ENCODE results near the gene HES4.

HES4 gene

GRCh38 chr1:952201-952600, 47.7 kb downstream of the HES4 start:
- no peaks in the 10 kb centered on the region for H3K9me3 ChIP-seq (ENCODE audit: control insufficient read depth in 2 of 2, low read length in 2 of 2)
- no peak overlapping the region for H3K9ac ChIP-seq (ENCODE audit: low read length in 2 of 2)
- no peak overlapping the region for H3K4me3 ChIP-seq (ENCODE audit: low read length in 2 of 2)
- peaks cover 8% of the 10 kb centered on the region for H3K4me1 ChIP-seq (ENCODE audit: control insufficient read depth, insufficient read depth, low read length)
- peaks cover 58 to 72% of the 10 kb centered on the region in 2 donors for H3K36me3 ChIP-seq (ENCODE audit: control insufficient read depth in 2 of 2, insufficient read depth in 2 of 2, low read length in 2 of 2)
- no peaks in the 10 kb centered on the region for H3K27me3 ChIP-seq (ENCODE audit: control insufficient read depth in 1 of 2, insufficient read depth in 2 of 2, low read length in 2 of 2)
- no peak overlapping the region for H3K27ac ChIP-seq (ENCODE audit: low read length)

GRCh38 chr1:951364-951763, 48.5 kb downstream of the HES4 start:
- Histone ChIP-seq H3K9ac (ENCODE audit: low read length in 2 of 2) (no peak overlapping the region), H3K4me3 (ENCODE audit: low read length in 2 of 2) (no peak overlapping the region), H3K36me3 (ENCODE audit: control insufficient read depth in 2 of 2, insufficient read depth in 2 of 2, low read length in 2 of 2) (peaks cover 60 to 70% of the 10 kb centered on the region in 2 donors), H3K9me3 (ENCODE audit: control insufficient read depth in 2 of 2, low read length in 2 of 2) (no peaks in the 10 kb centered on the region), H3K27ac (ENCODE audit: low read length) (no peak overlapping the region), H3K27me3 (ENCODE audit: control insufficient read depth in 1 of 2, insufficient read depth in 2 of 2, low read length in 2 of 2) (no peaks in the 10 kb centered on the region), H3K4me1 (ENCODE audit: control insufficient read depth, insufficient read depth, low read length) (peaks cover 4% of the 10 kb centered on the region)

GRCh38 chr1:950881-951280, 49.0 kb downstream of the HES4 start:
- Histone ChIP-seq H3K4me1 (ENCODE audit: control insufficient read depth, insufficient read depth, low read length) (peaks cover 4% of the 10 kb centered on the region), H3K9ac (ENCODE audit: low read length in 2 of 2) (no peak overlapping the region), H3K27ac (ENCODE audit: low read length) (no peak overlapping the region), H3K36me3 (ENCODE audit: control insufficient read depth in 2 of 2, insufficient read depth in 2 of 2, low read length in 2 of 2) (peaks cover 59 to 66% of the 10 kb centered on the region in 2 donors), H3K27me3 (ENCODE audit: control insufficient read depth in 1 of 2, insufficient read depth in 2 of 2, low read length in 2 of 2) (no peaks in the 10 kb centered on the region), H3K9me3 (ENCODE audit: control insufficient read depth in 2 of 2, low read length in 2 of 2) (no peaks in the 10 kb centered on the region), H3K4me3 (ENCODE audit: low read length in 2 of 2) (no peak overlapping the region)

GRCh38 chr1:950268-950667, 49.6 kb downstream of the HES4 start:
- H3K9me3 ChIP-seq (ENCODE audit: control insufficient read depth in 2 of 2, low read length in 2 of 2) = no peaks in the 10 kb centered on the region
- H3K27ac ChIP-seq (ENCODE audit: low read length) = no peak overlapping the region
- H3K9ac ChIP-seq (ENCODE audit: low read length in 2 of 2) = no peak overlapping the region
- no peaks in the 10 kb centered on the region for H3K27me3 ChIP-seq (ENCODE audit: control insufficient read depth in 1 of 2, insufficient read depth in 2 of 2, low read length in 2 of 2)
- H3K36me3 ChIP-seq (ENCODE audit: control insufficient read depth in 2 of 2, insufficient read depth in 2 of 2, low read length in 2 of 2) = peaks cover 53 to 61% of the 10 kb centered on the region in 2 donors
- peaks cover 4% of the 10 kb centered on the region for H3K4me1 ChIP-seq (ENCODE audit: control insufficient read depth, insufficient read depth, low read length)
- H3K4me3 ChIP-seq (ENCODE audit: low read length in 2 of 2) = no peak overlapping the region

Measured in stomach smooth muscle (tissue), 2 donors.